ENCODE results near the gene ARHGAP42.

GRCh38 chr11:100705447-100705846 is 18.4 kb downstream of the ARHGAP42 start:
- TF ChIP-seq CTCF (conservative IDR thresholded peaks at IDR 0.05; ENCODE audit: low read depth, low read length) = no peak
- no peak for TF ChIP-seq EZH2 (IDR thresholded peaks at IDR 0.05; ENCODE audit: borderline replicate concordance, low read depth, low read length, poor library complexity, severe bottlenecking)

All from A673 (cell line).